Stimulated activated CD4-positive, alpha-beta T cell treated with anti-CD3 and anti-CD28 coated beads, Interleukin-4, amount 100 ng/mL, for 48 hours (primary cell): ENCODE data around the gene VAV2.
"Not testable (repeated sequence)": the region's sequence is repeated elsewhere in the genome, so short reads cannot be mapped to it uniquely, and the experiment has no call there.

Source experiments
- DNase-seq, 2 donors: peaks; one replicate each; pipeline ENCODE4 v3.0.0-alpha.2; 2020; ENCODE audit warnings: low read depth in 2 of 2

VAV2 gene

GRCh38 chr9:133996531-133997520, 4.7 kb upstream of the VAV2 start:
- no peak for DNase-seq

- no peak for DNase-seq
Observed at GRCh38 chr9:133995012-133995896, 3.1 kb upstream of the VAV2 start.

- DNase-seq = peak; percentile 68 to 81
Observed at GRCh38 chr9:133994353-133995011, 2.4 kb upstream of the VAV2 start.

- DNase-seq = no peak
Observed at GRCh38 chr9:133993635-133994253, 1.6 kb upstream of the VAV2 start.

GRCh38 chr9:133992780-133993634, 883 bp upstream of the VAV2 start:
- peak; percentile 67 to 75 for DNase-seq

- no peak for DNase-seq
Observed at GRCh38 chr9:133991214-133991921, 756 bp downstream of the VAV2 start.

GRCh38 chr9:133990366-133991213, 1.5 kb downstream of the VAV2 start:
- no peak for DNase-seq

GRCh38 chr9:133989625-133990365, 2.3 kb downstream of the VAV2 start:
- no peak for DNase-seq

- not testable (repeated sequence) for DNase-seq
Observed at GRCh38 chr9:133988771-133989170, 3.4 kb downstream of the VAV2 start.

GRCh38 chr9:133987946-133988665, 4.0 kb downstream of the VAV2 start:
- DNase-seq = no peak

- no peak for DNase-seq
Observed at GRCh38 chr9:133987446-133987788, 4.7 kb downstream of the VAV2 start.

GRCh38 chr9:133986774-133987445, 5.2 kb downstream of the VAV2 start:
- no peak for DNase-seq

GRCh38 chr9:133986061-133986460, 6.1 kb downstream of the VAV2 start:
- DNase-seq = no peak

GRCh38 chr9:133982971-133983720, 9.0 kb downstream of the VAV2 start:
- no peak for DNase-seq

- DNase-seq = no peak
Observed at GRCh38 chr9:133981958-133982681, 10.0 kb downstream of the VAV2 start.

GRCh38 chr9:133981589-133981957, 10.6 kb downstream of the VAV2 start:
- no peak for DNase-seq
